ENCODE data around the gene VCL.
A peak's percentile ranks its signal among the peaks of the same experiment; 100 is the strongest.

DNA sequence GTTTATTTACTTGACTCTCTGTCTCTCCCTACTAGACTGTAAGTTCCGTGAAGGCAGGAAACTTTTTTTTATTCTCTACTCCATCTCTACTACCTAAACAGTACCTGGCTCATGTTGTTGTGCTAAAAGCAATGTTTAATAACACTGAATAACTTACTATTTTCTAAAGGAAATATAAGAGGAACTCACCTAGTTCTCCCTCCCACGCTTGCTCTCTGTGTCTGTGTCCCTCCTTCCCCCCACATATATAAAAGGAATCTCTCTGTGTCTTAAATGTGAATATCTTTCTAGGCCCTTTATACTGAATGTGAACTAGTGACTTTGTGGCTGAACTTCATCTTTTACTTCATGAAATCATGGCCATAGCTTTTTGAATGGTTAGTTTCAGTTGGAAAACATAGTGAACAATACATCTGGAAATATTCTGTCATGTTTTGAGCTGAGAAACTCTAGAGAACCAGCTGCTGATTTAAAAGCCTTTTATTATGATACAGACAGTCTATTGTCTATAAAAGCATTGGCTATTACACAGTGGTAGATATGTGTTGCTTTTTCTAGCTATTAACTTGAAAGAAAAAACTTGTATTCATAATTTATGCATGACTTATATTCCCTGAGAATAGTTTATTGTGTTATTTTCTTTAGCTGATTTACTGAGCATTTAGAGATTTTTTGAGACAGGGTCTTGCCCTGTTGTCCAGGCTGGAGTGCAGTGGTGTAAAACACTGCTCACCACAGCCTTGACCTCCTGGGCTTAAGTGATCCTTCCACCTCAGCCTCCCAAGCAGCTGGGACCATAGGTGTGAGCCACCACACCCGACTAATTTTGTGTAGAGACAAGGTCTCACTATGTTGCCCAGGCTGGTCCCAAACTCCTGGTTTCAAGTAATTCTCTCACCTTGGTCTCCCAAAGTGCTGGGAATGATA lies 42.5 kb downstream of the VCL start:
- TF ChIP-seq, protein P1, sequence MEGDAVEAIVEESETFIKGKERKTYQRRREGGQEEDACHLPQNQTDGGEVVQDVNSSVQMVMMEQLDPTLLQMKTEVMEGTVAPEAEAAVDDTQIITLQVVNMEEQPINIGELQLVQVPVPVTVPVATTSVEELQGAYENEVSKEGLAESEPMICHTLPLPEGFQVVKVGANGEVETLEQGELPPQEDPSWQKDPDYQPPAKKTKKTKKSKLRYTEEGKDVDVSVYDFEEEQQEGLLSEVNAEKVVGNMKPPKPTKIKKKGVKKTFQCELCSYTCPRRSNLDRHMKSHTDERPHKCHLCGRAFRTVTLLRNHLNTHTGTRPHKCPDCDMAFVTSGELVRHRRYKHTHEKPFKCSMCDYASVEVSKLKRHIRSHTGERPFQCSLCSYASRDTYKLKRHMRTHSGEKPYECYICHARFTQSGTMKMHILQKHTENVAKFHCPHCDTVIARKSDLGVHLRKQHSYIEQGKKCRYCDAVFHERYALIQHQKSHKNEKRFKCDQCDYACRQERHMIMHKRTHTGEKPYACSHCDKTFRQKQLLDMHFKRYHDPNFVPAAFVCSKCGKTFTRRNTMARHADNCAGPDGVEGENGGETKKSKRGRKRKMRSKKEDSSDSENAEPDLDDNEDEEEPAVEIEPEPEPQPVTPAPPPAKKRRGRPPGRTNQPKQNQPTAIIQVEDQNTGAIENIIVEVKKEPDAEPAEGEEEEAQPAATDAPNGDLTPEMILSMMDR (IDR thresholded peaks at IDR 0.05), result no peak
- TF ChIP-seq POLR2AphosphoS5 (IDR thresholded peaks at IDR 0.05; ENCODE audit: low read depth, low read length) (0 out of 2 replicates have a peak, but pooled peaks have one; percentile 26), SIN3A (IDR thresholded peaks at IDR 0.05; ENCODE audit: borderline replicate concordance, insufficient read depth, low read depth, low read length) (no peak)
- TF ChIP-seq, protein P2, sequence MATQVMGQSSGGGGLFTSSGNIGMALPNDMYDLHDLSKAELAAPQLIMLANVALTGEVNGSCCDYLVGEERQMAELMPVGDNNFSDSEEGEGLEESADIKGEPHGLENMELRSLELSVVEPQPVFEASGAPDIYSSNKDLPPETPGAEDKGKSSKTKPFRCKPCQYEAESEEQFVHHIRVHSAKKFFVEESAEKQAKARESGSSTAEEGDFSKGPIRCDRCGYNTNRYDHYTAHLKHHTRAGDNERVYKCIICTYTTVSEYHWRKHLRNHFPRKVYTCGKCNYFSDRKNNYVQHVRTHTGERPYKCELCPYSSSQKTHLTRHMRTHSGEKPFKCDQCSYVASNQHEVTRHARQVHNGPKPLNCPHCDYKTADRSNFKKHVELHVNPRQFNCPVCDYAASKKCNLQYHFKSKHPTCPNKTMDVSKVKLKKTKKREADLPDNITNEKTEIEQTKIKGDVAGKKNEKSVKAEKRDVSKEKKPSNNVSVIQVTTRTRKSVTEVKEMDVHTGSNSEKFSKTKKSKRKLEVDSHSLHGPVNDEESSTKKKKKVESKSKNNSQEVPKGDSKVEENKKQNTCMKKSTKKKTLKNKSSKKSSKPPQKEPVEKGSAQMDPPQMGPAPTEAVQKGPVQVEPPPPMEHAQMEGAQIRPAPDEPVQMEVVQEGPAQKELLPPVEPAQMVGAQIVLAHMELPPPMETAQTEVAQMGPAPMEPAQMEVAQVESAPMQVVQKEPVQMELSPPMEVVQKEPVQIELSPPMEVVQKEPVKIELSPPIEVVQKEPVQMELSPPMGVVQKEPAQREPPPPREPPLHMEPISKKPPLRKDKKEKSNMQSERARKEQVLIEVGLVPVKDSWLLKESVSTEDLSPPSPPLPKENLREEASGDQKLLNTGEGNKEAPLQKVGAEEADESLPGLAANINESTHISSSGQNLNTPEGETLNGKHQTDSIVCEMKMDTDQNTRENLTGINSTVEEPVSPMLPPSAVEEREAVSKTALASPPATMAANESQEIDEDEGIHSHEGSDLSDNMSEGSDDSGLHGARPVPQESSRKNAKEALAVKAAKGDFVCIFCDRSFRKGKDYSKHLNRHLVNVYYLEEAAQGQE (IDR thresholded peaks at IDR 0.05; ENCODE audit: insufficient read depth in 1 of 2, low read depth in 2 of 2, low read length in 1 of 2), result no peak

Data from Panc1 (cell line).